Upper lobe of left lung (tissue), 4 donors: ENCODE measurements around the gene NPC1L1.

Experiments used
- EP300 ChIP-seq, 4 donors: sonication (generic); formaldehyde crosslinking; IDR thresholded peaks; one replicate each; pipeline ENCODE4 v1.5.1; 2017; ENCODE audit warnings: antibody characterized with exemption in 4 of 4, control low read depth in 2 of 4
- POLR2A ChIP-seq, 4 donors: fragments of 450-650 bp; IDR thresholded peaks; one replicate each; pipeline ENCODE4 v1.5.1; 2016 to 2017; ENCODE audit warnings: antibody characterized with exemption in 4 of 4, mild to moderate bottlenecking in 2 of 4

GRCh38 chr7:44566680-44567079, 25.6 kb upstream of the NPC1L1 start:
- TF ChIP-seq POLR2A (IDR thresholded peaks at IDR 0.05), result no peak
- TF ChIP-seq EP300 (IDR thresholded peaks at IDR 0.05), result no peak
